NOMO-1 treated with dmso at 0.1 percent for 144 hours (cell line): Measurements from ENCODE around the gene CLCF1.
"Not testable (repeated sequence)": the region's sequence is repeated elsewhere in the genome, so short reads cannot be mapped to it uniquely, and the experiment has no call there.

Experiments
- DNase-seq: peaks from one replicate; lab custom pipeline; 2025; ENCODE audit not compliant: unreplicated experiment; lab: John Stamatoyannopoulos, UW

The CLCF1 gene

GRCh38 chr11:67409261-67409666 is 35.9 kb upstream of the CLCF1 start:
- no peak for DNase-seq

GRCh38 chr11:67408437-67409200 is 35.2 kb upstream of the CLCF1 start:
- DNase-seq: no peak

DNA sequence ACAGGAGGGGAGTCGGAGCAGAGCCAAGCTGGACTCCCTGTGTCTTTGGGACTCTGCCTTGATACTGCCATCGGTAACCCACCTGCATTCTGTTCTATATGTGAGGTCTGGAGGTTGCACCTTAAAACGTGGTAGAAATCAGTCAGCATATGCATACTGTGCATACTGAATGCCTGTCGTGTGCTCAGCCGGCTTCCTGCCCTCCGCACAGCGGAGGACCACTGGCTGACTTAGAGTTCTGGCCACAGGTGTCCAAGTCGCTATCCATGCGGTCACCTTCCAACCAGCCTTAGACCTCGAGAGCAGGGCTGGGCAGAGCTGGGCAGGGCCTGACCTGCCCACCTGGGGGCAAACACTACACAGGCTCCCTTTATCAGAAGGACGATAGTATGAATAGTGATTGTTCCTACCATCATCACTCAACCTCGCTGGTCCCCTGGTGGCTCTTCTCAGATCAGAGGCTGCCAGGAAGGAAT is 34.3 kb upstream of the CLCF1 start:
- DNase-seq: no peak

GRCh38 chr11:67406969-67407687 is 33.7 kb upstream of the CLCF1 start:
- no peak for DNase-seq

DNA sequence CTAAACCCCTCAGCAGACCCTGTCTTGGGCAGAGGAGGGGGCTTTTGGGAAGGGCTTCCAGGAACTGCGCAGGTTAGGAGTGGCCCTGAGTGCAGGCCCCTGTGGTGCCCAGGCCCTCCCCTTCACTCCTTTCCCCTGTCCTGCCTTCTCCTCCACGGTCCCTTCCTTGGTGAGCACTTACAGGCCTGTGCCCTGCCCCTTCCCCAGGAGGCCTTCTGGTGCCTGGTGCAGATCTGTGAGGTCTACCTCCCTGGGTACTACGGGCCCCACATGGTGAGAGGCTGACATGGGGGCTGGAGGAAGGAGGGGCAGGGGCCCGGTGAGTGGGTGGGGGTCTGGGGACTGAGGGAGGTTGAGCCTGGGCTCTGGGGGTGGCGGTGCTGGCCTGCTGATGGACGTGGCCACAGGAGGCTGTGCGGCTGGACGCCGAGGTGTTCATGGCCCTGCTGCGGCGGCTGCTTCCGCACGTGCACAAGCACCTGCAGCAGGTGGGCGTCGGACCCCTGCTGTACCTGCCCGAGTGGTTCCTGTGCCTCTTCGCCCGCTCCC is 33.1 kb upstream of the CLCF1 start:
- no peak for DNase-seq

- no peak for DNase-seq
These were observed 32.4 kb upstream of the CLCF1 start for GRCh38 chr11:67405688-67406339.

DNA sequence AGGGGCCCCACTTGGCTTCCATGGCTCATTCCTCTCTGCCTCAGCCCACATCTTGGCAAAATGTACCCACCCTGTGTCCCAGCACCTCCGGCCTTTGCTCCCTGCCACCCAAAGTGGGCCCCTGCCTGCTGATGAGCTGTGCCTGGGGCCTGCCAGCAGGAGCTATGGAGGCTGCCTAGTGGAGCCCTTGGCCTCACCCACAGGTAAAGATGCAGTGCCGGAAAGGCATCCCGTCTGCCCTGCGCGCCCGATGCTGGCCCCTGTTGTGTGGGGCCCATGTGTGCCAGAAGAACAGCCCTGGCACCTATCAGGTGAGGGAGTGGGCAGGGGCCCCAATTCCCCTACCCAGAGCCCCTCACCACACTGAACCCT is 31.8 kb upstream of the CLCF1 start:
- no peak for DNase-seq

DNA sequence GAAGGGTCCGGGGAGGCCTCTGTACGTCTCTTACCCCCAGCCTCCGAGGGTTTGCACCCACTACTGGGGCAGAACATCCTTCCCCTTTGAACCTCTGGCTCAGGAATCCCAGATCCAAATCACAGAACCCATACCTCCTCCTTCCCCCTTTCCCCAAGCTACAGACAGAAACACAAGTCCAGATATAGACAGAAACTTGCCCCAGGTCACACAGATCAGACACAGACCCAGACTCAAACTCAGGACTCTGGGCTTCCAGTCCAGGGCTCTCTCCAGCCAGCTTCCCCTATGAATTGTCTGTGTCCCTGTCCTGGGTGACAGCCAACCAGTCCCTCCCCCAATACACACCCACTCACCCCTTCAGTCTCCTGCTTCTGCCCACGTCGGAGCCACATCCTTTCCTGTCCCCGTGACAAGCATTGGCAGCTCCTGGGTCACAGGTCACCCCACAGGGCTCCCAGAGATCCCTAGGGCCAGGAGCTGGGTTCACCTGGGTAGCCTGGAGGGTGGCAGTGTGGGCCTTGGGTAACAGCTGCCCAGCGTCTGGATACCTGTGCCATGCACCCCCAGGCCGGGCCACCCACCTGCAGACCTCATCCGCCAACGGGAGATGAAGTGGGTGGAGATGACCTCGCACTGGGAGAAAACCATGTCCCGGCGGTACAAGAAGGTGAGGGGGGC is 31.3 kb upstream of the CLCF1 start:
- DNase-seq: no peak

DNA sequence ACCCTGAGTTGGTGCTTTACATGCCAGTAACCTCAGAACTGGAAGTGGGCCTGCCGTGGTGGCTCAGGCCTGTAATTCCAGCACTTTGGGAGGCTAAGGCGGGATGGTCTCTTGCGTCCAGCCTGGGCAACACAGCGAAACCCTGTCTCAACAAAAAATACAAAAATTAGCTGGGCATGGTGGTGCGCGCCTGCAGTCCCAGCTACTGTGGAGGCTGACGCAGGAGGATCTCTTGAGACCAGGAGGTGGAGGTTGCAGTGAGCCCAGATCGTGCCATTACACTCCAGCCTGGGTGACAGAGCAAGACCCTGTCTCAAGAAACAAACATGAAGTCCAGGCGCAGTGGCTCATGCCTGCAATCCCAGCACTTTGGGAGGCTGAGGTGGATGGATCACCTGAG is 29.7 kb upstream of the CLCF1 start:
- DNase-seq: not testable (repeated sequence)

DNA sequence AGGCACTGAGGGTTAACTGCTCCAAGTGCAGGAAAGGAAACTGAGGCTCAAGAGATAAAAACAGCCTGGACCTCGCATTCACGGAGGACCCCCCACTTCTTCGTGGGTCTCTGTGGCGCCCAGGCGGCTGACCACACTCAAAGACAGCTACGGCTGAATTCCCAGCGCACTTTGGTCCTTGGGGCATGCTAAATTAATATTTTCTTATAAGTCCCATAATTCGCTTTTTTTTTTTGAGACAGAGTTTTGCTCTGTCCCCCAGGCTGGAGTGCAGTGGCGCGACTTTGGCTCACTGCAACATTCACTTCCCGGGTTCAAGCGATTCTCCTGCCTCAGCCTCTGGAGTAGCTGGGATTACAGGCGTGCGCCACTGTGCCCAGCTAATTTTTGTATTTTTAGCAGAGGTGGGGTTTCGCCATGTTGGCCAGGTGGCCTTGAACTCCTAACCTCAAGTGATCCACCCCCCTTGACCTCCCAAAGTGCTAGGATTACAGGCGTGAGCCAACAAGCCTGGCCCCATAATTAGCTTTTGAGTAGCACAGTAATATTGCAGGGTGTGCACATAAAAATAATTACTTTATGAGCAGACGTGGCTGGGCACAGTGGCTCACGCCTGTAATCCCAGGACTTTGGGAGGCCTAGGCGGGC is 28.9 kb upstream of the CLCF1 start:
- DNase-seq: peak; percentile 22

GRCh38 chr11:67401495-67402191 is 28.2 kb upstream of the CLCF1 start, which contains the start of gene PPP1CA:
PPP1CA (minus strand) TSS chr11:67401858; CDS start chr11:67401782, 76 bp downstream.
- peak; percentile 89 for DNase-seq

- DNase-seq: no peak
These were observed 27.6 kb upstream of the CLCF1 start for GRCh38 chr11:67400942-67401494.

DNA sequence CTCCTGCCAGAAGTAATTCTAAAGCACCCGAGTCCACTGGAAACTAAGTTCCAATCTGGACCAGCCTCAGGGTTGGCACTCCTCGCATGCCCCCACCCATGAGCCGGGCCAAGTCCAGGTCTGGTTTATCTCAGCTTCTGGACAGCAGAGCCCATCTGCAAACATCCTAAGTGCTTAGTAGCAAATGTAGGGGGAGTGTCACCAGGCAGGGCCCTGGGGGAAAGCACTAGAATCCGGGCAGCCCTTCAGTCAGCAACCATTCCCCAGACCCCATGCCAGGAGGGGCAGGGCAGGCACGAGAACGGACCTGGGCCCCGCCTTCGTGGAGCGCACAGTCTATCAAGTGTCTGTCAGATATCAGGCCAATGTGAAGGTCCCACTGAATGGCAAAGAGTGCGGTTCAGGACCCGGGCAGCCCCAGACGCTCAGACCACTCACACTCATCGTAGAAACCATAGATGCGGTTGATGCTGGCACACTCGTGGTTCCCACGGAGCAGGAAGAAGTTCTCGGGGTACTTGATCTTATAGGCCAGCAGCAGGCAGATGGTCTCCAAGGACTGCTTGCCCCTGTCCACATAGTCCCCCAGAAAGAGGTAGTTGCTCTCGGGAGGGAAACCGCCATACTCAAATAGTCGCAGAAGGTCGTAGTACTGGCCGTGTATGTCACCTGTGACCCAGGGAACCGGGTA is 27.0 kb upstream of the CLCF1 start:
- no peak for DNase-seq

GRCh38 chr11:67398661-67399563 is 25.5 kb upstream of the CLCF1 start:
- DNase-seq: no peak

DNA sequence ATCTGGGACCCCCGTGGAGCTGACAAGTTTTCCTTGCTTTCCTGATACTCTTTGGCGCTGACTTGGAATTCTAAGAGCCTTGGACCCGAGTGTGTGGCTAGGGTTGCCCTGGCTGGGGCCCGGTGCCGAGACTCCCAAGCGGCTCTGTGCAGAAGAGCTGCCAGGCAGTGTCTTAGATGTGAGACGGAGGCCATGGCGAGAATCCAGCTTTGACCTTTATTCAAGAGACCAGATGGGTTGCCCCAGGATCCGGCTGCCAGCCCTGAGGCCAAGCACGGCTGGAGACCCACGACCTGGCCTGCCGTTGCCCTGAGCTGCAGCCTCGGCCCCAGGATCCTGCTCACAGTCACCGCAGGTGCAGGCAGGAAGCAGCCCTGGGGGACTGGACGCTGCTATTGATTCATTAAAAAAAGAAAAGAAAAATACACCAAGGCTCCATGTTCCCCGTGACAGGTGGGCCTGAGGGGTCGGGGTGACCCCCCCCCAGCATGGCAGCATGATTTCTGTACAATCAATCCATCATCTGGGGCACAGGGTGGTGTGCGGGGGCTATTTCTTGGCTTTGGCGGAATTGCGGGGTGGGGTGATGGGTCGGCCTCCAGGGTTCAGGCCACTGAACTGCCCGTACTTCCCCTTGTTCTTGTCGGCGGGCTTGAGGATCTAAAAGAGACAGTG is 24.7 kb upstream of the CLCF1 start:
- no peak for DNase-seq

- DNase-seq: no peak
These were observed 24.1 kb upstream of the CLCF1 start for GRCh38 chr11:67397536-67397935.

- DNase-seq: peak; percentile 25
These were observed 23.4 kb upstream of the CLCF1 start for GRCh38 chr11:67396587-67397389.
